Putamen (tissue), 1 donor: ENCODE results near the gene TCF4.

Source experiments
- DNase-seq: peaks from one replicate; pipeline ENCODE4 v3.0.0-alpha.2; 2016; ENCODE audit warnings: low spot score

Gene TCF4

DNA sequence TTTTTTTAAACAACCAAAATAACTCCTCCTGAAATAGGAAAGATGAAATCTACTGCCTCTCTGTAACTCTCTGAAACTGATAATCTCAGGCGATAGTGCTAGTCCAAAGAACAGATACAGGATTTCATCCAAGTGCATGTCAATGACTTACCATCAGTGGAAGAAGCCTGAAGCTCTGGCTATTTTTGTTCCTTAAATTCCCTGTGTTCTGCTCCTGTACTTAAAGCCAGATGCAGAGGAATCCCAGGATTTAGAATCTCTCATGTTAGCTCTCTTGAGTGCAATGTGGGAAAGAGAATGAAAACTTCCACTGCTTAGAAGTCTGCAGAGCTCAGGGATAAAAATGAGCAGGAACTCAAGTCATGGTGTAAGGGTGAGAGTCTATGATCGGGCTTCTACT, 291.9 kb downstream of the TCF4 start:
- DNase-seq = no peak

GRCh38 chr18:55290898-55291297, 297.1 kb downstream of the TCF4 start:
- no peak for DNase-seq

GRCh38 chr18:55289775-55290174, 298.2 kb downstream of the TCF4 start:
- DNase-seq = no peak

- DNase-seq = no peak
These were observed 298.9 kb downstream of the TCF4 start for GRCh38 chr18:55289048-55289447.

DNA sequence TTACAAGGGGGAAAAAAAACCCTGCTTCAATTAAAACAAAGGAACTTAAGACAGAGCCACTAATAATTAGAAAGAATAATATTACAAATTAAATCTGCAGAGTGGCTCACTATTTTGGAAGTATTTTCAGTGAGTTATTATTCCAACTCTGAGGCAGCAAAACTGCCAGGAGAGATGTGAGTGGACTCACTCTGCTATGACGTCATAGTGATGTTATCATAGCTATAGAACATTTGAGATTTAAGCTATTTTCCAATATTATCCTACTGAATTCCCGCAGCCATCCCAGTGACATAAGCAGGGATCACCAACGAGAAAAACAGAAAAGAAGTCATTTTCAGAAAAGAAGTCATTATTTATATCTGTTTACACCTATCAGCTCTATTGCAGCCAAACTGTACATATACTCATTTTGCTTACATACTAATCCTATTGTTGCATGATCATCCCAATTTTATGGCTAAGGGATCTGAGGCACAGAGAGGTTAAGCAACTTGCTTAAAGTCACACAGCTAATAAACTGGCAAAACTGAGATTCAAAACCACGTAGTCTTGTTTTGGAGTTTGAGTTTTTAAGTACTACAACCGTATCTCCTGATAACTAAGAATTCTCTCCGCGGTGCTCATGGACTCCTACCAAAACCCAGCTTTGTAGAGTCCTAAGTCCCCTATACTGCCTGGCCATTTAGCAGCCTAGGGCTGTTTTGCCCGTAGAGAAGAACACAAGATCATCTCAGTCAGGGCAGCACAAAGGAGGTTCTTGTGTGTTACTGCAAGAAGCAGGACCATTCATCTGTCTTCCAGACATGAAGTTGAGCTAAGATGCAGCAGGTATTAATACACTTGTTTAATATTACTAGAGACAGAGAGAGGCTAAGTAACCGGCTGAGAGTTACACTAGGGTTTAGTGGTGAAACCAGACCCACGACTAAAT, 299.8 kb downstream of the TCF4 start:
- no peak for DNase-seq

DNA sequence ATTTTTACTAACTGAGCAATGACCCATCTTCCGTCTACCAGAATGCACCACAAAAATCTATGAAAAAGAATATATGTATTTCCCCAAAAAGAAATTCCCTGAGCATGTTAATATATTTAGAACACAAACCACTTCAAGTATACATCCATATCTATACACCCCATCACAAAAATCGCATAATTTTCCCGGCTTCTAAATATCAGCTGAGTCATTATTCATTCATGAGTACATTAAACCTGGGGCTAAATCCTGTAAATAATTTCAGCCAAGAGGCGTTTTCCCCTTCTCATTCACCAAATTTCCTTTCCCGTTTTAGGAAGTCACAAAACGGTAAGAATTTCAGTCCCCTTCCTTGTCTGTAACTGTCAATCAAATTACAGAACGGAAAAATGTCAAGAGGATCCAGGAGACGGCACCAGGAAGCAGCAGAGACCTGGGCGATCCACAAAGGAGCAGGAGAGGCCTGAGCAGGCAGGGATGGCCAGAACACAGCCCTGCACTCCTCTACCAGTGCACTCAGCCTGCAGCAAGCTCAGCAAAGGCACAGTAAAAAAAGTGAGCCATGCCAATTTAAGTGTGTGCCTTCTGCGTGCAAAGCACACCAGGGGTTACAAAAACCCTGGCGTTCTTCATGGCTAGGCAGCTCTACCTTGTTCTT, 300.7 kb downstream of the TCF4 start:
- DNase-seq = no peak

DNA sequence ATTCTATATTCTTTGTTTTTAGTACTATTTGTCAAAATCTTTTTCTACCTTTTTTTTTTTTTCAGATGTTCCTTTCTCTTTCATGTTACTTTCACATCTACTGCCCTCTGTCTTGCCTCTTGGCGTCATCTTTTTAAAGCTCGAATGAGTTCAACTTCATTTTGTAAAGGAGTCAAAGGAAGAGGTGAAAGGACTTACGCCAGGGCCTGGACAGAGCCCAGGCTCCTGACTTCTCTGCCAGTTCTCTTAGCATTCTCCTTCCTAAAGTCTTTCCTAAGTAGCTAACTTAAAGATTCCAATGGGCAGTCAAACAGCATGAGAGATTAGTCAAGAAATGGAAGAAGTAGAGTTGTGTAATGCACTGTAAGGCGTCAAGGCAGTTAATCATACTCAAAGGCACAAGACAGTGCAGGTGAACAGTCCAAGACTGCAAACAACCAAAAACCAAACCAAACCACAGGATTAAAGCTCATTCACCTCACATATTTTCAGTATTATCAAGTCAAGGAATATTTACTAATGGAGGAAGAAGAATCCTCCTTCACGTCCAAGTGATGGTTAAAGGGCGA, 301.7 kb downstream of the TCF4 start:
- no peak for DNase-seq

DNA sequence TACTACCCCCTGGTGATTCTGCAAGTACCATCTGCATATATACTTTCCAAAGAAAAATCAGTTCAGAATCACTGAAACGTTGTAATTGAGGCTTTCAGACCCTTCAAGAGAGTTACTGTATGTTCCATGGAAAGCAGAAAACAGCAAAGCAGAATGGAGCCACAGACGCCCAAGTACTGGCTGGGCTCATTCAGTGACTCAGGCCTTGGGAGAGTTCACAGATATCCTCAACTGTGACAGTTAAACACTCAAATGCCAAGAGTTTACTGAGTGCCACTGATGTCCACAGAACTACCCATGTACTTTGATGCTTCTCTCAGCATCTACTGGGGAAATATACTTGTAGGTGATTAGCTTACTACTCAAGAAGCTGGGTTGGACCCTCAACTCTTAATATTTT, 303.4 kb downstream of the TCF4 start:
- DNase-seq = no peak

- DNase-seq = no peak
These were observed 304.7 kb downstream of the TCF4 start for GRCh38 chr18:55283309-55283708.

GRCh38 chr18:55280503-55280902, 307.5 kb downstream of the TCF4 start:
- no peak for DNase-seq

DNA sequence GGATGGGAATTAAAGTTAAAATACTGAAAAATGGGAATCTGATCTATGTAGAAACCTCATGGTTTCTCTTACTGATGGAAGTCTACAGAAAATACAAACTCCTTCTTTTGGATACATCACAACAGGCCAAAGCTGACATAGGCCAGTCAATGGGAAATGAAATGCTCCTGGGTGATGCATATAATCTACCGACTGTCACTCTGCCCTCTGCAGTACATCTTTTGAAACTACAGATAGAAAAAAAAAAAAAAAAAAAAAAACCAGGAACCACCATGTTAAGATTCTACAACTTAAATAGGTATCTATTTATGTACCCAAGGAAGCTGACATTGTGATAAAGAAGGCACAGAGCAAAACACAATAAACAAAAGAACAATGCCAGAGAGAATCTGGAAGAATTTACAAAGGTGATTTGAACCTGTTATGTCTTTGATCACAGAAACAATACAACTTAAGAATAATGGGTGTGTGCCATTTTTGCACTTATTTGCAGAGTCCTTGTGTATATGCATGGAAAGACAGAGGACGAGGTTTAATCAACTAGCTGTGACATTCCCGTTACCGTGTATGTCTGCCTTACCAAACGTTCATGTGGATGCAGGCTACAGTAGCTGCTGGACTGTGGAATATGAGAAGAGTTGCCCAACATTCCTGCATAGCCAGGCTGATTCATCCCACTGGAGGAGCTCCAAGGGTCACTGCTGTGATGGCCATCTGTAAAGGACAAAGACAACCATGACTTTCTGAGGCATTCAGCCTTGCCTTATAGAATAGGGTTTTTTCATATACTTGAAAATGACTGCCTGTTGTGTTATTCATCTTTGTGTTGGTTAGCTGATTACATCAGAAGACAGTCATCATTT, 312.7 kb downstream of the TCF4 start:
- peak; percentile 45 for DNase-seq

DNA sequence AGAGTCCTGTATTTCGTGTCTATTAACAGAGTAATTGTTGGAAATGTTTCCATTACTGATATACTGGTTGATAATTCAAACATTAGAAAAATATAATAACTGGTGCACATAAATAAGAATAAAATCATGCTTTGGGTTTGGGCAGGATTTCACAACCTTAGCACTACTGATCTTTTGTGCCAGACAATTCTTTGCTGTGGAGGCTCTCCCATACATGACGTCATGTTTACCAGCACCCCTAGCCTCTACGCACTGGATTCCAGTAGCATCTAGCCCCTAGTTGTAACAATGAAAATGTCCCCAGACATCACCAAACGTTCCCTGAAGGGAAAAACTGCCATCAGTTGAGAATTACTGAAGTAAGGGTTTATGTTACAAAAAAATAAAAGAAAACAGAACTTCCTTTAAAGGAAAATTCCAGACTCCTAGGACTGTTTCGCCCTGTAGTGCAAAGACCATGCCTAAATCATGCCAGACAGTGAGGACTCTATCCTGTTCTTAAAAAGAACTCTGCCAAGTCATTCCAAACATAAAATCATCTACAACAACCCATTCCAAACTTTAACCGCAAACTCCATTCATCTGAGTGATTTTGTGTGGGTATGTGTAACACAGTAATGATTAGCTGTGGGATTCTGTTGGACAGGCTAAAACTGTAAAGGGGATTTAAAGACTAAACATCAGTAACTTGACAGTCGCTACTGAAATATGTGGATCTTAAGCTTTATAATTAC, 315.3 kb downstream of the TCF4 start:
- DNase-seq = no peak

GRCh38 chr18:55269622-55270021, 318.4 kb downstream of the TCF4 start:
- no peak for DNase-seq

GRCh38 chr18:55268628-55269275, 319.2 kb downstream of the TCF4 start:
- DNase-seq = no peak

GRCh38 chr18:55268151-55268601, 319.8 kb downstream of the TCF4 start:
- no peak for DNase-seq

DNA sequence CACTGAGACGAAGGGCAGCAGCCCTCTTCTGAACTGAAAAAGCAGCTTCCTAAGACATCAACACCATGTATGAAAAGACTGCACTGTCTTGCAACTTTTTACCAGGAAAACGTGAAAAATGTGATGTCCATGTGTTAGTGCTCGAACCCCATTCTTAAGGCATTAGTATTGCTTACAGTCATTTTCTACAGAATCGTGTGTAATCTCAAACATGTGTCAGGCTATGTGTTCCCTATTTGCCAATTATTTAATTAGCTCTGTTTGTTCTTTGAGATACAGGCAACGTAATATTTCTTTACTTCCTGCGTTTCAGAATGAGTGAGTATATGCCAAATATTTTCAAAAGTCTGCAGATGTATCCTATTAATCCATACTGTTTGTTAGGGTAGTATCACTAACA, 321.0 kb downstream of the TCF4 start:
- DNase-seq = no peak

GRCh38 chr18:55265984-55266383, 322.0 kb downstream of the TCF4 start:
- DNase-seq = no peak

DNA sequence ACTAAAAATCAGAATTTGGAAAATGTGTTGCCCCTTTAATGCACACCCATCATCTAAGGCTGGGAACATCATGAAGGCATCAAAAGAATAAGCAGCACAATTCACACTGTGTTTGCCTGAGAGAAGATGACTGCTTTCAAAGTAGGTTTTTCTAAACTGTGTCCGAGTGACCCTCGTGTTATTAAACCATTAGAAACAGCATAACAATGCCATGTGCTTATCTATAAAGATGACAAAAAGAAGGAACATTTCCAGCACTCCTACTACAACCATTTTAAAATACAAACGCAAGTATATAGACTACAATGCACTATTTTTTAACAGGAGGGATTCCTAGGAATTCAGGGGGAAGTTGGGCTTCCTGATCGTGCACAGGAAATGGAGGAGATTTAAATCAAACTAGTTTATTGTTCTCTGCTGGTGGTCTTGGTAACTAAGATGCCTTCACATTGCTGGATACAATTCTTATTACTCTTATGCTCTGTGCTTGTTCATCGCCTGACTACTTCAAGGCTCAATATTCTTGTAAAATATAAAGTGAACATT, 322.8 kb downstream of the TCF4 start:
- no peak for DNase-seq

DNA sequence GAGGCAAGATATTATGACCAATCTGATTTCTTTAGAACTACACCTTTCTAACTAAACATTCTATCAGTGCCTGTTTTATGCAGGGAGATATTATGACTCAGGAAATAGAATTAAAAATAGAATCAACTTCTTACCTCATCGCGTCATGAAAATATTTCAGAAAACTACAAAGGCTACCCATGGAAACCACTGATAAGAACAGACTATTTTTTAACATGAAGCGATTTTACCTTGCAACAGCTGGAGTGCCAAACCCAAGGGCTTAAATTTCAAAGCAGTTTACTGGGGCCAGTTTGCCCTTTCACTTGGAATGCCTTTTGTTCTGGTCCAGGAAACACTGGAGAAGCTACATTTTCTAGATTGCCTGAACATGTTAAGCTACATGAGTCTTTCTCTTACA, 323.9 kb downstream of the TCF4 start:
- no peak for DNase-seq

DNA sequence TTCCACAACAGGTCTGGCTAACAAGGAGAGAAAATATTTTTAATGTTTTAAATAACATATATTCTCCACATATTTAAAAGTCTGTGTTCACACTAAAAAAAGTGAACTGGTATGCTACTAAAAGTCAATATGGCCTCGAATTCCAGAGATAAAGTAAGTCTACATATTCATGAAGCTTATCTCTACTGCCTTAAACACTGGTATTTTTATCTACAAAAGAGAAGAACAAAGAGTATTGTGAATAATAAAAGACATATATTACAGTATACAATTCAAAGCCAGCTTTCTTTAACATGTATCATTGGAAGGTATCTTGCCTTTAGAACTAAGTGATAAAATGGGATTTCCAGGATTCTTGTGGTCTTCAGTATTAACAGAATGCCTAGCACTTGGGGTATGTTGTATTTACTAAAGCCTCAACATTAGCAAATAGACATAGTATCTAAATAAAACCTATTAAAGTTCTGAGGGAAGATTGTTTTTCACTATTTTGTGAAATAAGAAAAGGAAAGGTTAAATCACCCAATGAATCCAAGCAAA, 325.9 kb downstream of the TCF4 start:
- no peak for DNase-seq
